HG03469 (cell line): ENCODE data around the gene LAMA3.

Source experiments
- ATAC-seq: cut with Tn5 transposase; IDR thresholded peaks from one replicate; pipeline ENCODE4 v1.9.1; 2021; ENCODE audit warnings: mild to moderate bottlenecking, moderate library complexity, moderate number of reproducible peaks; ENCODE audit not compliant: unreplicated experiment

LAMA3 gene

GRCh38 chr18:23669804-23670405, 19.3 kb upstream of the LAMA3 start:
- ATAC-seq = no peak

GRCh38 chr18:23671564-23671963, 17.7 kb upstream of the LAMA3 start:
- no peak for ATAC-seq

- no peak for ATAC-seq
These were observed 15.5 kb upstream of the LAMA3 start for GRCh38 chr18:23673725-23674124.

- no peak for ATAC-seq
These were observed 14.0 kb upstream of the LAMA3 start for GRCh38 chr18:23675236-23675635.

GRCh38 chr18:23675896-23676295, 13.4 kb upstream of the LAMA3 start:
- ATAC-seq = no peak

- ATAC-seq = no peak
These were observed 7.2 kb upstream of the LAMA3 start for GRCh38 chr18:23682045-23682444.

- ATAC-seq = no peak
These were observed 6.8 kb upstream of the LAMA3 start for GRCh38 chr18:23682472-23682871.

- ATAC-seq = no peak
These were observed 6.1 kb upstream of the LAMA3 start for GRCh38 chr18:23683155-23683554.

- no peak for ATAC-seq
These were observed 5.6 kb upstream of the LAMA3 start for GRCh38 chr18:23683671-23684070.

GRCh38 chr18:23684515-23685197, 4.6 kb upstream of the LAMA3 start:
- ATAC-seq = no peak

- ATAC-seq = no peak
These were observed 725 bp upstream of the LAMA3 start for GRCh38 chr18:23688528-23688927.

GRCh38 chr18:23689616-23690504, 607 bp downstream of the LAMA3 start:
- no peak for ATAC-seq

GRCh38 chr18:23690505-23691068, 1.3 kb downstream of the LAMA3 start:
- ATAC-seq = no peak

- ATAC-seq = no peak
These were observed 4.6 kb downstream of the LAMA3 start for GRCh38 chr18:23693846-23694245.

GRCh38 chr18:23694637-23695430, 5.6 kb downstream of the LAMA3 start:
- ATAC-seq = no peak

GRCh38 chr18:23701017-23701416, 11.8 kb downstream of the LAMA3 start:
- ATAC-seq = no peak

- no peak for ATAC-seq
These were observed 12.4 kb downstream of the LAMA3 start for GRCh38 chr18:23701544-23702064.

GRCh38 chr18:23702606-23703005, 13.4 kb downstream of the LAMA3 start:
- ATAC-seq = no peak

- ATAC-seq = peak; percentile 62
These were observed 14.1 kb downstream of the LAMA3 start for GRCh38 chr18:23703057-23703986.
